NCI-H510A (cell line): ENCODE results near the gene ABCA8.
A peak's percentile ranks its signal among the peaks of the same experiment; 100 is the strongest.

Experiments used
- DNase-seq: peaks from one replicate; lab custom pipeline; 2025; lab: John Stamatoyannopoulos, UW

Gene ABCA8

DNA sequence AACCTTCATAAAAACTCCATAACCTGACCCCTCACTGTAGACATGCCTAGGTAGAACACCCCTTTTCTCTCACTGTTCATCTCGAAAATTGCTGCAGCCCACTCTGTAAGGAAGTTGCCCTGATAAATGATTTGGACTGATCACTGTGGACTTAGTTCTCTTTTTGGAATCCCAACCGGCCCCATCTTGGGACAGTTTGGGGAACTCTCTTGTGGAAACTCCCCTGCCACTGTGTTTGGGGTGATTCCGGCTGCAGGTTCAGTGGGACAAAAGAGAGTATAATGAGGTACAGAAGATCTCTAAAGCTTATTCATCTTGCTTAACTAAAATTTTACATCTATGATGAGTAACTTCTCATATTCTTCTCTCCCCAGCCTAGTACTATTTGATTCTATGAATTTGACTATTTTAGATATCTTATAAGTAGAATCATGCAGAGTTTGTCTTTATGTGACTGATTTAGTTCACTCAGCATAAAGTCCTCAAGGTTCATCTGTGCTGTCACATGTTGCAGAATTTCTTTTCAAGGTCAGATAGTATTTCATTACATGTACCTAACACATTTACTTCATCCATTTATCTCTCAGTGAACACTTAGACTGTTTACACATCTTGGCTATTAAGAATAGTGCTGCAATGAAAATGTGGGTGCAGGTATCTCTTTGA lies 84.9 kb downstream of the ABCA8 start:
- DNase-seq: no peak

DNA sequence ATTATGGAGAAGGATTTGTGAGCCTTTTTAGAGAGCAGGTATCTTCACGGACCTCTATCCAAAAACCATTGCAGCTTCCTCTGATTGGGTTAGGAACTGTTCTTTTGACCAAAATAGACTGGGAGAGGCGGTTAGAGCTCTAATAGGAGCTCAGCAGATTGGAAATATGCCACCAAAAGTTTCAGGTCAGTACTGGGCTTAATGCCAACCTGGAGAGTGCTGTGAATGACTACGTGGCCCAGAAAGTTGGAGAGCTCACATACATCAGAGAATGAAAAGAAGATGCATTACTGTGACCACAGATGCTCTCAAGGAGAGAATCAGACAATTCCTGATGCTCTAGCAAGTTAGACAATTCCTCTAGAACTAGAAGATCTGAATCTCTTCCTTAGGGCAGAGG lies 86.5 kb downstream of the ABCA8 start:
- DNase-seq: no peak

DNA sequence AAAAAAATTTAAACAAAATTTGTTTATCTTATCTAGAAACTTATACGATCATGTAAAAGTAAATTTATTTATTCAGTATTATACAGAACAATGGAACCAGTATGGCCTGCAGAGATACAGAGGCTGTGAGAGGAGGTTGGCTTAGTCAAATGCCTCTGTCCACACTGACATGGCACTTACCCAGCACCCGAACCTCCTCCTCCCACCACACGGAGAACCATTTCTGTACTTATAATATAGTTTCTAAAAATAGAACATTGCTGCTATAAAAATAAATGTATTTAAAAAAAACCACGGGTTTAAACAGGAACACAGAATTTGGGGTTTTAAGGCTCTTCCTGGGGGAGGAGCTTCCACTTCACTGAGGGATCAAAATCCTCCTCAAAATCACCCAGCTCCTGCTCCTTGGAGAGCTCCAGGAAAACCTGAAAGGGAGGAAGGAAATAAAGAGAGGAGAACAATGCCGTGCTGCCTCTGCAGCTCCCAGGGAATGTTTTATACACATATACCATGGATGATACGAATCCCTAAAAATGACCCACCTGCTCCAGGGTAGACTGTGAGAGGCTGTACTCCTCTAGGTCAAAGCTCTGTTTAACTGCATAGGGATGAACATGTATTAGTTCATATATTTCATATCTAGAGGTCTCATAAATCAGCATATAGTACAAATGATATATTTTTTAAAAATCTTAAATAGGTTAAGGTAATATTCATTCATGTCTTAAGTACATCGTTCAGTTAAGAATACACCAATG lies 87.3 kb downstream of the ABCA8 start:
- DNase-seq: no peak

DNA sequence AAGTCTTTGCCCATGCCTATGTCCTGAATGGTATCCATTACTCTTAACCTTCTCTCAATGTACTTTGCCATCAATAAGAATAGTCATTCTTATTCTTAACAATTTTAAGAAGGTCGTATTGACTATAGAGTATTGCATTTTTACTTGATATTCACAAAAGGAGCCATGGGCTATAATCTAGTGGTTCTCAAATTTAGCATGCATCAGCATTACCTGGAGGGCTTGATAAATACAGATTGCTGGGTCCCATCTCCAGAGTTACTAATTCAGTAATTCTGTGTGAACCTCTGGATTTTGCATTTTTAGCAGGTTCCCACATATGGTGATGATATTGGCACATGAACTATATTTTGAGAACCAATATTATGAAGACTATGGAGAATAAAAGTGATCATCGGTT lies 89.6 kb downstream of the ABCA8 start:
- DNase-seq: no peak

DNA sequence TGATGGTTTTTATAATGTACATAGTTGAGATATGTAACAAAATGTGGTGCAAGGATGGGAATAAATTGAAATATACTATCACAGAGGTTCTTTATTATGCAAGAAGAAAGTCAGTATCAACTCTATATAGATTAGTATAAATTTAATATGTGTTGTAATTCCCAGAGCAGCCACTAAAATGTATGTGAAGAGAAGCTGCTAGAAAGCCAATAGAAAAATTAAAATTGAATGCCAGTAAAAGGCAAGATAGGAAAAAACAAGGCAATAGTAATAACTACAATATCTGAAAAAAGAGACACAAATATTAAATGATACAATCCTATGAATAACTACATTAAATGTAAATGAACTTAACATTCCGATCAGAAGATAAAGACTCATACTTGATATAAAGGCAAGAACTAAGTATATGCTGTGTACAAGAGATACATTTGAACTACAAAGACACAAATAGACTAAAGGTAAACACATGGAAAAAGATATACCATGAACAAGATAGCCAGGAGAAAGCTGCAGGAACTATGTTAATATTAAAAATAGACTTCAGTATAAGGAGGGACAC lies 92.0 kb downstream of the ABCA8 start:
- no peak for DNase-seq

DNA sequence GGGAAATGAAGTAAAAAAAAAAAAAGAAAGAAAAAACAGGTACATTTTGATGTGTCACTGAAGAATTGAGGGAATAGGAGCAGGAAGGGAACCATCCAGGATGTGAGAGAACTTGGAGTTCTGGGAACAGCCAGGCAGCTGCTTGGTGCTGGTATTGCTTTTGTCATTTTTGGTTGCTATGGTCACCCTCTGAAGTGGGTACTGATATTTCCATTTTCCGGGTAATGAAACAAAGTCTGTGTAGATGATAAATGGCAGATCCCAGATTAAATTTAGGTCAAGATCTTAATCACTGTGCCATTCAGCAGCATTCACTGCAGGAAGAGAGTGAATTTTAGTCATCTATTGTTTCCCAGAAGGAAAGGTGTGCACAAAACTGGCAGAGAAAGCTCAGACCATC lies 93.6 kb downstream of the ABCA8 start:
- no peak for DNase-seq

DNA sequence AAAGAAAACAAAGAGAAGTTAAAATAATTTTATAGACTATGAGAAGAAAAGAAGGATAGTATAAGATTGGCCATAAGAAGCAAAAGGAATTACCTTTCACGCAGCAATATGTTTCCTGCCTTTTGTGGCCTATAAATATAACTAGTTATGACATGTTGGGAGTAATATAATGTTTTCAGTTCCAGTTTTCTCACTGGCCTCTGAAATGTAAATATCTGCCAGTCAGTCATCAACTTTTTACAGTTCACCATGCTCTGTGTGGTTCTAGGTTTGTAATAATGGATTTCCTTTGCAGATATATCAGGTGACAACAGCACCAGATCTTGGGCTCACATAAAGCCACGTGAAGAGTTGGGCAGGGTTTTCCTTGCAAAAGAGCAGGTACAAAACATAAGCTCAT lies 94.3 kb downstream of the ABCA8 start:
- DNase-seq: no peak

DNA sequence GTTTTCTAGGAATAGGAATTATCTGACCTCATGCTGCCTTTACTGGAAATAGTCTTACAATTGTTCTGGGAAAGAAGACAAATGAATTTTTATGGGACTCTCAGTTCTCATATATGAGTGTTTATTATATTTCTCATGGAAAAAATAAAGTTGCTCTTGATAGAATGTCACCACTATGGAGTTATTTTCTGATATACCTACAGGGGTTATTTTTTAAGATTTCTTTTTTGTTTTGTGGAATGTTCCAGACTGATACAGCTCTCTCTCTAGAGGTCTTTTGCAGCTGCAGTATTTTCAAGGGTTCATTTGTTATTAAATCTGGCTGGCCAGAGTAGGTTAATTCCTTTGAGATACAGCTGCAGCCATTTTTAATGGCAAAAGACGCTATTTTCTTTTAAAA lies 100.7 kb downstream of the ABCA8 start:
- DNase-seq: no peak

DNA sequence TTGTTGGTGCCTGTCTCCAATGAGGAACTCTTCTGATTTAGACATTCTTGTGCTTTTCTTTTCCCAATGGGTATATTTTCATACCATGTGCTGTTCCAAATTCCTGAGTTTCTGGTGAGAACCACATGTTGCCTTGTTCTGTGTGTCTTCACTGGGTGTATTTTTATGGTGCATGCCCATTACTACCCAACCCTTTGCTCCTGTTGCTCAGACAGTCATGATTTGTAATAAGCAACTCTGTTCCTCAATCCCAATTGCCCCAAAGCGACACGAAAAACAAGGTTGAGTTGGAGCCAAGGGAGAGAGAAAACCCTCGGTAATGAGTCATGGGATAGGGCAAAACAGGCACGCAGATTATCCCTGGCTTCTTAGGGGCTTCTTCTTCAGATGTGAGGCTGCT lies 101.8 kb downstream of the ABCA8 start:
- no peak for DNase-seq

DNA sequence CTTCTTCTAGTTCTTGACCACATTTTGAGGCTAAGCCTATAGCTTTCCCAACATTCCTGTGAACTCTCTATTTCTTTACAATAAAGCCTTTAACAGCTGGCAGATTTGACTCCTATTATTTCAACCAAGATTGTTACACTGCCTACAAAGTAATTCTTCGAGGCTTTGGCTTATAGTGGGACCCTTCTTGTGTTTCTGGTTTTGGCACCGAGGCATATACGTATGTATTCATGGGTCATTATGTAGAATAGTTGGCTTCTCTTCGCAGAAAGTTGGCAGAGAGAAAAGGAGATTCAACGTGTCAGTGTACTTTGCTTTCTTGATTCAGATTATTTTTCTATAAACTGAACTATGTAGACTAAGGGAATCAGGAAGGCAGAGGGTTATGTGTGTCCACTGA lies 102.2 kb downstream of the ABCA8 start:
- no peak for DNase-seq

DNA sequence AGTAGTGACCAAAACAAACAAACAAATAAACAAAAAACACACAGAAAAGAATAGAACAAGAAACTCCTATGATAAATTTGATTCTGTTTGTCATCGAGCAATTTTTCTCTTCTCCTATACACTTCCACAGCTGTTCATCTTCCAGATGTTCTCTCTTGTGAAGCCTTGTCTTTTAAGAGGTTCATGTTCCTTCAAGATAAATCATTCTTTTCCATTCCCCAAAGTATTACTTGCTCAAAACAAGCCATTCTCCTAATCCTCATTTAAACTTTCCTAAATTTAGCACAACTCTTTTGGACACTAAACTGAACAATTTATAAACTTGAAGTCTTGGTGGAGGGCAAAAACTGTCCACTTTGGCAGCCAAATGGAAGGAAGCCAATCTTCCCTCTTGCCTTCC lies 103.3 kb downstream of the ABCA8 start:
- no peak for DNase-seq

DNA sequence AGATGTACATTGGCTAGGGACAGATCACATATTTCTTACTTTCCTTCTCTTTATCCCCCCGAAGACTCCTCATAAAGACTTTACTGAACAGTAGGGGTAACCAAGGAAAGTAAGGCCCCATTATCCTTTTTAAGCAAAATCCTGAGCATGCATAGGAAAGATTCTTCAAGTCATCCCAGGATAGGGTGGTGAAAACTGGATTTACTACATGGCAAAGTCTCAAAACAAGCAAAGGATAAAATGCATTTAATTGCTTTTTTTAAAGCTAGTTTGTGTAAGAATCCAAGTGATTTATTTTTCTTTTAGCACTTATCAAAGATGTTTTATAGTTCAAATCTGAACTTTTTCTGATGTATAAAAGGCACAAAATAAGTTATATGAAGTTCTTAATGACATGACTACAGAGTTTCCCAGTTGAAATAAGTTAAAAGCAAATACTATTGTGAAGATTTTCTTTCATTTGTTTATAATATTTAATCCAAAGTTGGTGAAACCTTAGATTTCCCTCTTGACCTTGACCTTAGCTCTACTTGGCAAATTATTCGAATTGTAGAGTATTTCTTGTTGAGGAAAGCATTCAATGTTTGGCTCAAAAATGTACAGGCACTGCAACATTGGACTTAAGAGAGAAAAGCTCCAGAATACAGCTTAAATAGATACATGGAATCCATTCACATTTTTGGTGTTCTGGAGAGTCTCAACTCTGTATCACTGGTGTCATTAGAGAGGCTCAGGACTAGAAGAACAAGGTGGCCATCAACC lies 104.3 kb downstream of the ABCA8 start:
- DNase-seq: no peak

DNA sequence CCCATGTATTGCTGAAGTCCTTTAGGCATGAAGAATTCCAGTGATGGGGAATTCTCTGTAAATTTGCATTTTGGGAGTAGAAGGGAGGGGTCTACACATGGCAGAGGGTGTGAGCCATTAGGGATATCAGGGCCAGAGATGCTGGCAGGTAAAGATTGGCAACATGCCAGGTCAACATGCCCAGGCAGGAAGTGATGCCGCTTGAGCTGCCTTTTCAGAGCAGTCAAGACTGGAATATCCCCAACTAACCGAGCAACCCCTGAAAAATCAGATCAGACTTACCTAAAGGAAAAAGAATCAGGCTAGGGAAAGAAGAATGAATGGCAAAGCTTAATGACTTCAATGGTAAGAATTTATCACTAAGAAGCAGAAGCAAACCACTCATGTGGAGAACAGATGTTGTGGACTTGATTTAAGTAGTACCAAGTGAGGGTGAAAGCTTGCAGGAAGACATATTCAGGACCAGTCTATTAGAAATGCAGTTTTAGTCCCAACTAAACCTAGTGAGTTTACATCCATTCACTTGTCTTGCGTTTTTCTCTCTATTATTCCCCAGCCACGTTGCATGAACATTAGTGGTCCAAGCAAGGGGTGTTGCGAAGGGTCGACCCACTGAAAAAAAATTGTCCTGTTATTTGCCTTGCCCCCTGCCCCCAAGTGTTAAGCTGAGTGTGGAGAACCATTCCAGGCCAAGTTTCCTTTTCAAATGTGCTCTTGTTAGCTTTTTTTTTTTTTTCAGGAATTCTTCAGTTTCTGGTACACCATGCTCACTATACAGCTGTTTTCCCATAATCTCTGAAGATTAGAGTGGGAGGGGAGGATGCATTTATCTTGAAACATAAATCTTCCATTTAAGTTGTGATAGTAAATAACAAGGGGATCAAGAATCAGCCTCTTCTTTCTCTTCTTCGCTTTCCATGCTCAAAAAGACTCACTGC lies 105.2 kb downstream of the ABCA8 start:
- peak; percentile 59 for DNase-seq

DNA sequence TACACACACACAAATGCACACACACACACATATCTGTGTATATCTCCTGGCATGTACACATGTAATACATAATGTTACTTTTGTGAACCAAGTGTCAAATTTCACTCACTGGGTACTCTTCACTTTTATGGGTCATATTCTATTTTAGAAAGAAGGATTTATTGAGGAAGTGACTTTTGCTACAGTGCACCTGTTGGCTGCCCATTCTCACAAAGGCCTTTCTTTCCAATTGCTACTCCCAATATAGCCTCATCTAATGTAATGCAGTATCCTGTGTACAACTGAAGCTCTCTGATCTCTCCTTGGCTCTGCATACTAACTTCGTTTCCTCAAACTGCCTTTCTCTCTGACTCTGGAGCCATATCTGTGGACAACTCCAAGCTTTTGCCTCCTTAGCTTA lies 107.5 kb downstream of the ABCA8 start:
- no peak for DNase-seq

DNA sequence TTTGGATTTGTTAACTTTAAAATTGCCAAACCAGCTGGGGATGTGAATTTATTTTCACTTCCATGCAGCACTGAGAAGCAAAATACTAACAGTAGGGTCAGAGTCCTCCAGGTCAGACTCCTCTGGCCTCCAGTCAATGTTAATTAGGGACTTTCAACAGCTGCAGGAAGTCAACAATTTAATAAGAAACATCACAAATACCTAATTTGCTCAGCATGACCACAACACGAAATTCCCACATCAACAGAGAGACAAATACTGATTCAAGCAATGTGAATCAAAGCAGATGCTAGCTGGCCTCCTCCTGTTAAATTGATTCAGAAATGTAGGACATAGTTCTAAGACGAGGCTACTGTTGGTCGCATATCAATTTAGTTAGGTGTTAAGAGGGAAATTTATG lies 111.7 kb downstream of the ABCA8 start:
- no peak for DNase-seq

DNA sequence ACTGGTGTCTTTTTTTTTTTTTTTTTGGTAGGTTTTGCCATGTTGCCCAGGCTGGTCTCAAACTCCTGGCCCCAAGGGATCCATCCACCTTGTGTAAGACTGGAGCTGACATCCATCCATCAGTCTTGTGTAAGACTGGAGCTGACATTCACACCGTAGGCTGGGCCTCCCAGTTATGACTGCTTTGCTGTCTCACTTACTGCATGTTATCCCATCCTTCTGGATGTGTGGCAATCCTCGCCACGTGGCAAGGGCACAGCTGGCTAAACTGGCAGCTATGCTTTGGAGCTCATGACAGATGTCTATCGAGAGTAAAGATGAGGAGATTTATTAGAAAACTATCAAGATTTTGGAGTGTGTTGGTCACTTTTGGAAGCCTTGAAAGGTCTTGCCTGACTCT lies 115.1 kb downstream of the ABCA8 start:
- DNase-seq: no peak

DNA sequence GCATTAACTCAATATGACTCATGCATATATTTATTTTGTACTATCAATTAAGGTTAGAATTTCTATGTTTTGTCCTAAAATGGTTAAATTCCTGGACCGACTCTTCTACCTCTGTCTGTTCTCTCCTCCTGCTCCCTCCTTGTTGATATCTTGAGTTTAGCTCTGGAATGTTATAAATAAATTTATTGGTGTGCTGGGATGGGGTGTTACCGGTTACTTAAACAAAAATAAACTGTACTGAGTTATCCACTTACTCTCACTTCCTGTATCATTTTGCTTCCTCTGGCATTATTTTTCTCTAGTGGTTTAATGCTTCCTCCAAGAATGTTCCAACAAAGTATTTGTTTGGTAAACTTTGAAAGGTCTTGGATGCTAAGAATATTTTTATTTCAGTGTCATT lies 120.1 kb downstream of the ABCA8 start:
- no peak for DNase-seq

DNA sequence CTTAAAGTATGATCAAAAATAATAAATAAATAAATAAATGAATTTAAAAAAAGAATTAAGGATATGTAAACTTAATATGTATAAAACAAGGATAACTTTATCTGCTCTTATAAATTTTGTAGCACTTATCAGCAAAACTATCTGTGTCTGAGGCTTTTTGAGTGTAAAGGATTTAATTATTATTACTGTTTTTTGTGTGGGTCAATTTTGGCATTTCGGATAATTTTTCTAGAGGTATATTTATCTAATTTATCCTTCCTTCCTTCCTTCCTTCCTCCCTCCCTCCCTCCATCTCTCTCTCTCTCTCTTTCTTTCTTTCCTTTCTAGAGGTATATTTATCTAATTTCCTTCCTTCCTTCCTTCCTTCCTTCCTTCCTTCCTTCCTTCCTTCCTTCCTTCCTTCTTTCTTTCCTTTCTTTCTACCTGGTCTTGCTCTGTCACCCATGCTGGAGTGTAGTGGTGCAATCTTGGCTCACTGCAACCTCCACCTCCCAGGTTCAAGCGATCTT lies 120.8 kb downstream of the ABCA8 start:
- DNase-seq: no peak

DNA sequence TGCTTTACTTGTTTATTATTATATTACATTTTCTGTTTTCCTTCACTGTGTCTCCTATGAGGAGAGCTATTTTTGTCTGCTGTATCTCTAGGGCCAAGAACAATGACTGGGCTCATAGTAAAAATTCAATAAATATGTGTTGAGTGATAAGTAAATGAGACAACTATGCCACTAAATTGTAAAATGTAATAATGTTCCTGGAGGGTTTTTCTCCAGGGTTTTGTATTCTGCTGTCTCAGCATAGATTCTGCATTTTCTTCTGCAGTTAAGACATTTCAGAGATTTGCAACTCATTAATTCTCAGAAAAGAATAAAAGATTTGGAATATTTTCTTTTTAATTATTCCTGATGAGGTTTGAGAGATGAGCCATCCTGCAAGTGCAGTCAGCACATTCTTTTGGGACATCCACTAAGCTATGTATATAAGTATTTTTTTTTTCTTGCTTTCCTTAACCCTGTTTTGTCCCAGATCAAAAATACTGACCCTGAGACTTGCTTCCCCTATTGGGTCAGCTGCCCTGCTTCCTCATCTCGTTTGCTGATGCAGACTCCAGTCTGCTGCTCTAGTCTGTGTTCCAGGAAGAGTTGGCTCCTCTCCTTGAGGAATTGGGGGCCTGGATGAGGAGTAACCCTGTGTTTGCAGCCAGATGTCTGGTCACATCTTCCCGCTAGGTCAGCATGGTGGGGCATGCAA lies 122.9 kb downstream of the ABCA8 start:
- DNase-seq: no peak

DNA sequence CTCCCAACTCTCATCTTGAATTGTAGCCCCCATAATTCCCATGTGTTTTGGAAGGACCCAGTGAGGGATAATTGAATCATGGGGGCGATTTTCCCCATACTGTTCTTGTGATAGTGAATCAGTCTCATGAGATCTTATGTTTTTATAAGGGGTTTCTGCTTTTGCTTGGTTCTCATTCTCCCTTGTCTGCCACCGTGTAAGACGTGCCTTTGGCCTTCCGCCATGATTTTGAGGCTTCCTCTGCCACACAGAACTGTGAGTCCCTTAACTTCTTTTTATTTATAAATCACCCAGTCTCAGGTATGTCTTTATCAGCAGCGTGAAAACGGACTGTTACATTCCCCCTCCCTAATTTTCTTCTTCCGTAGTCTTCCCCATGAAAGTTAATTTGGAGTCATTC lies 124.0 kb downstream of the ABCA8 start:
- no peak for DNase-seq

DNA sequence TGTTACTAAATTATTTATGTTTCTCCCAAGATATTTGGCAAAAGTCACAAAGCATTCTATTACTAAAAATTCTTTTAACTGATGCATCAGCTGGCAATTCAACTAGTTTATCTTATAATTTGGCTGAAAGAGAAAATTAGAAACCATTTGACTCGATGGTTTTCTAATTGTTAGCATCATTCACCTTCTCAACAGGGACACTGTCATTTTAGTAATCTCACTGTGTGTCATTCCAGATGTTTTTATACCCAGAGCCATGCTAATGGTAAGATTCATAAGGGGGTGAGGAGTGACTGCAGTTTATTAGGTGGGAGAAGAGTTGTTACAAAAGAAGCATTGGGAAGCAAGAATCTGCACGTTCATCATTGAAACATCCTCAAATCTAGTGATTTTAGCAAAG lies 124.9 kb downstream of the ABCA8 start:
- no peak for DNase-seq
